ENCODE data around the gene STRIP1. TPM values are rescaled to one million over a fixed set of nuclear protein-coding genes. Genes with fewer than 3 reads are reported as not detected.

The STRIP1 gene
- total and polyA plus RNA-seq, 10 of the 15 experiments (the other 5 are each of a cell fraction or from before 2014, with no cell fraction given): 6.3 to 26.6 (median 18.0) TPM

- TF ChIP-seq ETV6 (conservative IDR thresholded peaks at IDR 0.05 in 1 of 2, IDR thresholded peaks at IDR 0.05 in 1 of 2; ENCODE audit: borderline replicate concordance in 1 of 2, low read depth in 1 of 2): no peak
Observed at GRCh38 chr1:110032327-110032726, 2.1 kb upstream of the STRIP1 start (continued).

GRCh38 chr1:110033421-110033820, 1.0 kb upstream of the STRIP1 start:
- Histone ChIP-seq H3K9me3 (replicated peaks; ENCODE audit: control insufficient read depth, insufficient read depth, low read length) (no peaks in the 10 kb centered on the region), H3K4me3 (no peak overlapping the region), H3K27ac (ENCODE audit: control insufficient read depth, insufficient read depth) (no peak overlapping the region), H4K20me1 (ENCODE audit: control insufficient read depth, insufficient read depth) (no peaks in the 10 kb centered on the region; the same call in 1 of the 2 replicates), H3K4me1 (ENCODE audit: control insufficient read depth, insufficient read depth, low read length) (peaks cover 19% of the 10 kb centered on the region), H3K9ac (ENCODE audit: control insufficient read depth, insufficient read depth, low read length) (no peak overlapping the region), H3K36me3 (ENCODE audit: control insufficient read depth in 2 of 2, insufficient read depth in 2 of 2, low read length in 1 of 2) (peaks cover 3% of the 10 kb centered on the region in 2 experiments; a peak in 3 of 4 replicates), H2AFZ (ENCODE audit: control insufficient read depth, low read depth, low read length) (peak overlapping the region; percentile 96), H3K27me3 (replicated peaks in 1 of 2; ENCODE audit: control insufficient read depth in 2 of 2, insufficient read depth in 2 of 2, low read length in 1 of 2) (no peaks in the 10 kb centered on the region), H3K79me2 (ENCODE audit: control insufficient read depth, insufficient read depth, low read length) (peaks cover 20% of the 10 kb centered on the region), H3K4me2 (ENCODE audit: control insufficient read depth, insufficient read depth) (no peak overlapping the region)
- ChIA-PET RAD21 (ENCODE audit: unreplicated experiment) (no interaction called here), SMC1A (ENCODE audit: uncharacterized antibody, unreplicated experiment) (interaction anchor here (2.5 kb wide), 1 partner anchor 49 kb away, joined by 12 read pairs; the partner anchor contains the start of gene AHCYL1), POLR2A (no interaction called here), CTCF (interaction anchor here (2.0 to 5.3 kb wide), 3 partner anchors 20 to 72 kb away, joined by 4 to 33 read pairs (median 15); partner anchors contain the start of gene AHCYL1)
- DNase-seq (ENCODE audit: low read depth, low spot score) (no peak), ATAC-seq (no peak), FAIRE-seq (no peak)
- TF ChIP-seq BHLHE40 (IDR thresholded peaks at IDR 0.05; ENCODE audit: borderline replicate concordance in 1 of 2, low read depth in 2 of 2, low read length in 1 of 2): no peak
- TF ChIP-seq NR2C1 (IDR thresholded peaks at IDR 0.05): no peak
- TF ChIP-seq RAD21 (IDR thresholded peaks at IDR 0.05; ENCODE audit: insufficient read depth, low read depth, low read length): no peak
- no TSS peak for BruUV-seq (replicated peaks)
- WGBS (ENCODE audit: insufficient coverage, insufficient replicate concordance, low lambda C conversion rate, missing lambda C conversion rate): 77% methylated on average over 5 of the region's 5 CpGs
- in situ Hi-C loops (cut with MboI) (no loop called here), intact Hi-C loops (cut with micrococcal nuclease; ENCODE audit: unreplicated experiment) (no loop called here)
